Measurements from ENCODE around the gene MMGT1.
"Not testable (repeated sequence)": the region's sequence is repeated elsewhere in the genome, so short reads cannot be mapped to it uniquely, and the experiment has no call there.

MMGT1 gene

DNA sequence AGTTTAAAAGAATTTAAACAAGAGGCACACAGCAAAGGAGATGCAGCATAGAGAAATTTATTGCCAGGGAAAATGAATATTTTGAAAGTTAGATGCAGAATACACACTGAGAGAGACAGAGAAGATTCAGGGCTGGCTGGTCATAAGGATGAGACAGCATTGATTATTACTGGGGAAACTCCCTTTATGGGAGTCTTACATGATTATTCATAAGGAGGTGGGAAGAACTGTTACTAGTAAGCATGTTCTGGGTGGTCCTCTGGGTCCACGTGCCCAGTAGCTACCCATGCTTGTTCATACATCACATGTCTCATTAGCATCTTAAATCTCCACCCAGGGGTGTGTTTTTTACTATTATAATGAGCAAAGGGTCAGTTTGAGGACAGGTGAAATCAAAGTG lies 53.3 kb downstream of the MMGT1 start:
- not testable (repeated sequence) for DNase-seq

DNA sequence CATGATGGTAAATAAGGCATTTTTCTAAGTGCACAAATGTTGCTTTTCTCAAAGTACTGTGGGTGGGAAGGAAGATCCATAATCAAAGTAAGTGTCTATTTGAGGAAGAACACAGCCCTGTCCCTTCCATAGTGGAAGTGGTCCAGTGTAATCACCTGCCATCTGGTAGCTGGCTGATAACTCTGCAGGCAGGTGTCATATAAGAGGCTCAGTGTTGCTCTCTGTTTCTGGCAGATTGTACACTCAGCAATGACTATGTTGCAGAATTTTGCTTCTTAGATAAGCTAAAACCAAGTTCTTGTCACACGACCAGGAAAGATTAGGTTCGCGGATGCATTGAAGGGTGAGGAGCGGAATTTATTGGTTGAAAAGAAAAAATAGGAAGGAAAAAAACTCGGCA lies 59.4 kb downstream of the MMGT1 start:
- no peak for DNase-seq

All from stimulated activated CD4-positive, alpha-beta T cell treated with anti-CD3 and anti-CD28 coated beads, Interleukin-4, amount 100 ng/mL, for 4 hours (primary cell).